HEK293 (cell line): Measurements from ENCODE around the gene GINS1.

Experiments used
- CTCF ChIA-PET: fragments of 350-600 bp; formaldehyde crosslinking; extraction: SDS; loops from one replicate; lab custom pipeline; 2021; ENCODE audit warnings: antibody characterized with exemption; lab: Yijun Ruan, JAX
- POLR2A ChIA-PET: fragments of 300-600 bp; formaldehyde crosslinking; extraction: SDS; loops from one replicate; lab custom pipeline; 2020; ENCODE audit warnings: antibody characterized with exemption, inconsistent platforms; lab: Yijun Ruan, JAX
- H3K27ac ChIP-seq: fragments of 200-500 bp; sonication (Bioruptor generic); 2 replicates; pipeline ENCODE4 v1.5.1; 2014; ENCODE audit warnings: low read depth, low read length, control low read depth, inconsistent platforms; ENCODE audit errors: extremely low read depth
- H3K36me3 ChIP-seq, 2 experiments: fragments of 200-500 bp in 1 of 2; sonication (Bioruptor generic) in 1 of 2; 1 replicate in 1 of 2; 2 replicates in 1 of 2; pipeline ENCODE4 v1.5.1; 2014 to 2017; ENCODE audit warnings: inconsistent platforms in 2 of 2, low read length in 2 of 2; ENCODE audit not compliant: control insufficient read depth in 2 of 2, insufficient read depth in 1 of 2
- H3K4me1 ChIP-seq: fragments of 200-500 bp; sonication (Bioruptor generic); 2 replicates; pipeline ENCODE4 v1.5.1; 2014; ENCODE audit warnings: mild to moderate bottlenecking, low read length, inconsistent platforms; ENCODE audit not compliant: control insufficient read depth, insufficient read depth
- H3K4me3 ChIP-seq: 2 replicates; pipeline ENCODE4 v1.5.1; 2011; ENCODE audit warnings: low read depth, mild to moderate bottlenecking, control low read depth, low read length, moderate library complexity
- H3K9me3 ChIP-seq: fragments of 200-500 bp; sonication (Bioruptor generic); 2 replicates; pipeline ENCODE4 v1.5.1; 2014; ENCODE audit warnings: low read depth, low read length, inconsistent platforms; ENCODE audit not compliant: control insufficient read depth, insufficient read depth
- BCL11A ChIP-seq: fragments of 450-650 bp; formaldehyde crosslinking; IDR thresholded peaks from 2 replicates; pipeline ENCODE4 v1.5.1; 2016; ENCODE audit warnings: low read depth, missing biosample characterization, missing genetic modification characterization
- CTCF ChIP-seq: fragments of 450-650 bp; formaldehyde crosslinking; IDR thresholded peaks from 2 replicates; pipeline ENCODE4 v1.5.1; 2016; ENCODE audit warnings: missing biosample characterization, missing genetic modification characterization
- EGR2 ChIP-seq: fragments of 450-650 bp; formaldehyde crosslinking; IDR thresholded peaks from 2 replicates; pipeline ENCODE4 v1.5.1; 2016; ENCODE audit warnings: low read depth, missing biosample characterization, missing genetic modification characterization
- KLF8 ChIP-seq: fragments of 450-650 bp; formaldehyde crosslinking; IDR thresholded peaks from 2 replicates; pipeline ENCODE4 v1.5.1; 2016; ENCODE audit warnings: missing biosample characterization, missing genetic modification characterization
- OSR2 ChIP-seq: fragments of 450-650 bp; formaldehyde crosslinking; IDR thresholded peaks from 2 replicates; pipeline ENCODE4 v1.5.1; 2016; ENCODE audit warnings: missing biosample characterization, missing genetic modification characterization
- SCRT1 ChIP-seq: fragments of 450-650 bp; formaldehyde crosslinking; IDR thresholded peaks from 2 replicates; pipeline ENCODE4 v1.5.1; 2016; ENCODE audit warnings: missing biosample characterization, missing genetic modification characterization, borderline replicate concordance
- YY2 ChIP-seq: fragments of 450-650 bp; formaldehyde crosslinking; IDR thresholded peaks from 2 replicates; pipeline ENCODE4 v1.5.1; 2016; ENCODE audit warnings: missing biosample characterization, missing genetic modification characterization
- ZBTB11 ChIP-seq: fragments of 450-650 bp; formaldehyde crosslinking; conservative IDR thresholded peaks from 2 replicates; pipeline ENCODE4 v1.5.1; 2016; ENCODE audit warnings: low read depth, missing biosample characterization, missing genetic modification characterization
- ZFP37 ChIP-seq: fragments of 450-650 bp; formaldehyde crosslinking; IDR thresholded peaks from 2 replicates; pipeline ENCODE4 v1.5.1; 2016; ENCODE audit warnings: missing biosample characterization, missing genetic modification characterization
- ZNF132 ChIP-seq: fragments of 450-650 bp; formaldehyde crosslinking; IDR thresholded peaks from 2 replicates; pipeline ENCODE4 v1.5.1; 2017; ENCODE audit warnings: missing biosample characterization, missing genetic modification characterization, borderline replicate concordance
- ZNF133 ChIP-seq: fragments of 450-650 bp; formaldehyde crosslinking; IDR thresholded peaks from 2 replicates; pipeline ENCODE4 v1.5.1; 2016; ENCODE audit warnings: missing biosample characterization, missing genetic modification characterization
- ZNF211 ChIP-seq: fragments of 450-650 bp; formaldehyde crosslinking; IDR thresholded peaks from 2 replicates; pipeline ENCODE4 v1.5.1; 2016; ENCODE audit warnings: low read depth, missing biosample characterization, missing genetic modification characterization
- ZNF292 ChIP-seq: fragments of 450-650 bp; formaldehyde crosslinking; IDR thresholded peaks from 2 replicates; pipeline ENCODE4 v1.5.1; 2016; ENCODE audit warnings: low read depth, missing biosample characterization, missing genetic modification characterization, borderline replicate concordance
- ZNF398 ChIP-seq: fragments of 450-650 bp; formaldehyde crosslinking; IDR thresholded peaks from 2 replicates; pipeline ENCODE4 v1.5.1; 2017; ENCODE audit warnings: missing biosample characterization, missing genetic modification characterization
- ZNF501 ChIP-seq: fragments of 450-650 bp; formaldehyde crosslinking; IDR thresholded peaks from 2 replicates; pipeline ENCODE4 v1.5.1; 2016; ENCODE audit warnings: missing biosample characterization, missing genetic modification characterization
- ZNF561 ChIP-seq: fragments of 450-650 bp; IDR thresholded peaks from 2 replicates; pipeline ENCODE4 v1.5.1; 2018; ENCODE audit warnings: missing biosample characterization, missing genetic modification characterization, borderline replicate concordance
- ZNF571 ChIP-seq: fragments of 450-650 bp; formaldehyde crosslinking; IDR thresholded peaks from 2 replicates; pipeline ENCODE4 v1.5.0; 2017; ENCODE audit warnings: missing biosample characterization, missing genetic modification characterization
- ZNF658 ChIP-seq: fragments of 450-650 bp; formaldehyde crosslinking; IDR thresholded peaks from 2 replicates; pipeline ENCODE4; 2016; ENCODE audit warnings: missing biosample characterization, missing genetic modification characterization
- ZNF776 ChIP-seq: fragments of 450-650 bp; formaldehyde crosslinking; IDR thresholded peaks from 2 replicates; pipeline ENCODE4 v1.5.0; 2017; ENCODE audit warnings: missing biosample characterization, missing genetic modification characterization, borderline replicate concordance
- ZNF792 ChIP-seq: fragments of 450-650 bp; formaldehyde crosslinking; IDR thresholded peaks from 2 replicates; pipeline ENCODE4 v1.5.1; 2016; ENCODE audit warnings: missing biosample characterization, missing genetic modification characterization

The GINS1 gene

GRCh38 chr20:25483431-25484132 is 76.1 kb downstream of the GINS1 start:
- H3K4me1 ChIP-seq = no peaks in the 10 kb centered on the region
- H3K9me3 ChIP-seq = no peaks in the 10 kb centered on the region
- H3K36me3 ChIP-seq = peaks cover 0 to 77% of the 10 kb centered on the region in 2 experiments; a peak in 1 of 3 replicates
- H3K4me3 ChIP-seq = no peak overlapping the region
- no peak overlapping the region for H3K27ac ChIP-seq
- ChIA-PET CTCF (no interaction called here), POLR2A (no interaction called here)
- no peak for TF ChIP-seq ZNF776 (tag by site-specific recombination)
- no peak for TF ChIP-seq BCL11A (tag by site-specific recombination)
- peak; percentile 50 for TF ChIP-seq EGR2 (tag by site-specific recombination)

GRCh38 chr20:25484224-25484846 is 76.9 kb downstream of the GINS1 start:
- no peak overlapping the region for H3K27ac ChIP-seq
- CTCF ChIA-PET = no interaction called here
- TF ChIP-seq KLF8 = no peak
- no peak overlapping the region for H3K4me3 ChIP-seq
- H3K36me3 ChIP-seq = peaks cover 0 to 76% of the 10 kb centered on the region in 2 experiments; a peak in 1 of 3 replicates
- H3K9me3 ChIP-seq = no peaks in the 10 kb centered on the region
- H3K4me1 ChIP-seq = no peaks in the 10 kb centered on the region
- POLR2A ChIA-PET = no interaction called here

GRCh38 chr20:25484911-25485511 is 77.5 kb downstream of the GINS1 start:
- H3K36me3 ChIP-seq = peaks cover 0 to 75% of the 10 kb centered on the region in 2 experiments; a peak in 1 of 3 replicates
- no peak for TF ChIP-seq ZNF133 (tag by site-specific recombination)
- TF ChIP-seq ZNF132 (tag by site-specific recombination) = no peak
- CTCF ChIA-PET = no interaction called here
- H3K9me3 ChIP-seq = no peaks in the 10 kb centered on the region
- H3K4me1 ChIP-seq = no peaks in the 10 kb centered on the region
- POLR2A ChIA-PET = no interaction called here
- H3K27ac ChIP-seq = no peak overlapping the region
- H3K4me3 ChIP-seq = no peak overlapping the region

- CTCF ChIA-PET = interaction anchor here (1.8 kb wide), 1 partner anchor 15 kb away, joined by 4 read pairs; no protein-coding TSS in a partner anchor
- POLR2A ChIA-PET = no interaction called here
- H3K4me1 ChIP-seq = no peaks in the 10 kb centered on the region
- no peak overlapping the region for H3K27ac ChIP-seq
- peaks cover 0 to 70% of the 10 kb centered on the region in 2 experiments; a peak in 2 of 3 replicates for H3K36me3 ChIP-seq
- H3K9me3 ChIP-seq = no peaks in the 10 kb centered on the region
- no peak overlapping the region for H3K4me3 ChIP-seq
- no peak for TF ChIP-seq ZNF398 (tag by site-specific recombination)
- no peak for TF ChIP-seq YY2 (tag by site-specific recombination)
- no peak for TF ChIP-seq ZNF658 (tag by site-specific recombination)
- no peak for TF ChIP-seq ZFP37 (tag by site-specific recombination)
- TF ChIP-seq ZNF292 (tag by site-specific recombination) = no peak
- no peak for TF ChIP-seq CTCF (tag by site-specific recombination)
- TF ChIP-seq ZNF792 (tag by site-specific recombination) = no peak
- no peak for TF ChIP-seq ZNF211 (tag by site-specific recombination)
- no peak for TF ChIP-seq ZNF571 (tag by site-specific recombination)
- TF ChIP-seq OSR2 = no peak
- TF ChIP-seq SCRT1 (tag by site-specific recombination) = no peak
- TF ChIP-seq ZNF501 (tag by site-specific recombination) = no peak
- TF ChIP-seq ZBTB11 = no peak
- TF ChIP-seq ZNF561 (tag by site-specific recombination) = no peak
Measured at GRCh38 chr20:25485872-25486271, 78.4 kb downstream of the GINS1 start.
